Measurements from ENCODE around the gene SOX1. TPM values are rescaled to one million over a fixed set of nuclear protein-coding genes. Genes with fewer than 3 reads are reported as not detected.

The SOX1 gene
- total RNA-seq, 1 donor from 2014 or later, result not detected

GRCh38 chr13:112106478-112107141, 39.7 kb downstream of the SOX1 start:
- no peak for DNase-seq

- DNase-seq, result no peak
These were observed 40.3 kb downstream of the SOX1 start for GRCh38 chr13:112107289-112107688.

- DNase-seq, result no peak
These were observed 43.5 kb downstream of the SOX1 start for GRCh38 chr13:112110479-112110878.

GRCh38 chr13:112111239-112111857, 44.4 kb downstream of the SOX1 start:
- DNase-seq, result no peak

GRCh38 chr13:112112534-112113276, 45.8 kb downstream of the SOX1 start:
- DNase-seq, result no peak

- no peak for DNase-seq
These were observed 46.4 kb downstream of the SOX1 start for GRCh38 chr13:112113348-112113747.

- DNase-seq, result no peak
These were observed 46.9 kb downstream of the SOX1 start for GRCh38 chr13:112113851-112114250.

- DNase-seq, result no peak
These were observed 47.4 kb downstream of the SOX1 start for GRCh38 chr13:112114391-112114790.

GRCh38 chr13:112115403-112116091, 48.6 kb downstream of the SOX1 start:
- no peak for DNase-seq

- DNase-seq, result no peak
These were observed 49.4 kb downstream of the SOX1 start for GRCh38 chr13:112116187-112116950.

GRCh38 chr13:112117258-112117954, 50.5 kb downstream of the SOX1 start:
- DNase-seq, result no peak

GRCh38 chr13:112117955-112118302, 51.0 kb downstream of the SOX1 start:
- no peak for DNase-seq

- no peak for DNase-seq
These were observed 51.6 kb downstream of the SOX1 start for GRCh38 chr13:112118451-112119064.

GRCh38 chr13:112119192-112120030, 52.5 kb downstream of the SOX1 start:
- DNase-seq, result no peak

- no peak for DNase-seq
These were observed 53.1 kb downstream of the SOX1 start for GRCh38 chr13:112120031-112120373.

Small RNA genes lying within 50 kb of the gene (small RNA-seq; reads per million reads assigned to genes)
- 0.14 reads per million for gene RF00287 (ENCODE audit: low replicate concordance)
